ENCODE data around the gene DHH.

DHH gene

DNA sequence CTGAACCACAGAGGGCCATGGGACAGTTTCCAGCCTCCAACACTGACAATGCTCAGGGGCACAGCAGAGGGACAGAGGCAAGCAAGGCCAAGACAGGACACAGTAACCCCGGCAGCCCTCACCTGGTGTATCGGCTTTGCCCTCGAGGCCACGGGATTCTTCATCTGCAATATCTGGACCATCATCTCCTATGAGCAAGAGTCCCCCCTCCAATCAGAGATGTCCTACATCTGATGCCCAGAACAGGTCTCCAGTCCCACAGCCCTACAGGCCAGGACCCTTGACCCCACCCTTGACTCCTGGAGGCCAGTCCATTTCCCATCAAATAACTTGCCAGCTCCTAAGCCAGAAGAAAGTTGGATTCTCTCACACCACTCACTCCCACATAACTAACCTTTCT, 51.4 kb downstream of the DHH start:
- no peak overlapping the region for H3K4me3 ChIP-seq (ENCODE audit: low read depth, low read length)
- no peak for TF ChIP-seq CTCF (IDR thresholded peaks at IDR 0.05; ENCODE audit: low read depth, low read length, missing control alignments)
- no peak for DNase-seq (ENCODE audit: low read depth)

GRCh38 chr12:49041881-49042484, 52.6 kb downstream of the DHH start:
- no peak for TF ChIP-seq CTCF (IDR thresholded peaks at IDR 0.05; ENCODE audit: low read depth, low read length, missing control alignments)
- no peak overlapping the region for H3K4me3 ChIP-seq (ENCODE audit: low read depth, low read length)
- no peak for DNase-seq (ENCODE audit: low read depth)

DNA sequence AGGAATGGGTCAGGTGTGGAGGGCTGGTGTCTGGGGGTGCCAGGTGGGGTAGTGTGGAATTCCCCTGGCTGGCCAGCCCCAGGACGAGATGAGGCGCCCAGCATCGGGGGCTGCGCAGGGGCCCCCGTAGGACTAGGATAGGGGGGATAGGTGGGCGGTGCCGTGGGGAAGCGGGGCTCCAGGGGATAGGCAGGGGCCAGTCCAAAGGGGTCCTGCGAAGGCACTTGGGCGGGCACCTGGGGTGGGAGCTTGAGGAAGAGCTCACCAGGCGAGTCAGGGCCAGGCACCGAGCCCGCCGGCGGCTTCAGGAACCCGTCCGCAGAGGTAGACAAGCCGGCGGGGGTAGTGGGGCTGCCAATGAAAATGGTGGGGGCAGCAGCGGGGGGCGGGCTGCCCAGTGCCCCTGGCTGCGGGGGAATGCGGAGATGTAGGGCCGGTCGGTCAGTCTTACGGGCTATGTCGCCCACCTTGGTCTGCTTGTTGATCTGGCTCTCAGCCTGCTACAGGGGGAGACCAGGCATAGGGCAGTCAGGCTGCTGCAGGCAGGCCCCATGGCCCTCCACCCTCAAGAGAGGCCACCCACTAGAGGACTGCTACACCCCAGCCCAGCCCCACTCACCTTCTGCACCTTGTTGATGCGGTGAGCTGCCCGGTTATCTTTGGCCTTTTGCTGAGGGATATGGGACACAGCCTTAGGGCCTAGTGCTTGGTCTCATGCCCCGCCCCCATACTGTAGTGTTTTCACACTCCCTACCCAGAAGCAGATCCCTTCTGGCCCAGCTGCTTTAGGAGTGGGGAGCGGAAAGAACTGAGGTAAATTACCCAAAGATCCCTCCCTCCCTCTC, 53.3 kb downstream of the DHH start:
- TF ChIP-seq CTCF (IDR thresholded peaks at IDR 0.05; ENCODE audit: low read depth, low read length, missing control alignments): no peak

DNA sequence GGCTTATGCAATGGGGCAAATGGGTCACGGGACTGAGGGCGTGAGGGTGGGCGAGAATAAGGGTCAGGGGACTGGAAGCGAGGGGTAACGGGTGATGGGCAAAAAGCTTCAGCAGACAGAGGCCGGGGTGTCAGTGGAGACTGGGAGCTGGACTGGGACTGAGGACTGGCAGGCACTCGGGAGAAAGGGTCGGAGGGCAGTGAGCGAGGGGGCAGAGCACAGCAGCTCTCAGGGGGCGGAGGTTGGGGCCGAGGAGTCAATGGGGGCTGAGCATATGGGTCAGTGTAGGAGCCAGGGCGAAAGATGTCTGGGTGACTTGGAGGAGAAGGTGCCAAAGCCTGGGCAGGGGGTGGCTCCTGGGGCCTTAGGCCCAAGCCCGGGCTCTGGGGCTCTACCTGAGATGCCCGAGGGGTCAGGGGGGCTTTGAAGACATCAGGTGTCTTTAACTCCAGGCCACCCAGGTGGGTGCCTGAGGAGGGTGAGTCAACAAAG, 54.2 kb downstream of the DHH start:
- DNase-seq (ENCODE audit: low read depth): no peak
- no peak overlapping the region for H3K4me3 ChIP-seq (ENCODE audit: low read depth, low read length)
- TF ChIP-seq CTCF (IDR thresholded peaks at IDR 0.05; ENCODE audit: low read depth, low read length, missing control alignments): no peak

More for the DNA sequence above, 53.3 kb downstream of the DHH start:
- no peak for DNase-seq (ENCODE audit: low read depth)
- H3K4me3 ChIP-seq (ENCODE audit: low read depth, low read length): no peak overlapping the region

- no peak for DNase-seq (ENCODE audit: low read depth)
- no peak overlapping the region for H3K4me3 ChIP-seq (ENCODE audit: low read depth, low read length)
- no peak for TF ChIP-seq CTCF (IDR thresholded peaks at IDR 0.05; ENCODE audit: low read depth, low read length, missing control alignments)
Observed at GRCh38 chr12:49039421-49040363, 54.9 kb downstream of the DHH start.

DNA sequence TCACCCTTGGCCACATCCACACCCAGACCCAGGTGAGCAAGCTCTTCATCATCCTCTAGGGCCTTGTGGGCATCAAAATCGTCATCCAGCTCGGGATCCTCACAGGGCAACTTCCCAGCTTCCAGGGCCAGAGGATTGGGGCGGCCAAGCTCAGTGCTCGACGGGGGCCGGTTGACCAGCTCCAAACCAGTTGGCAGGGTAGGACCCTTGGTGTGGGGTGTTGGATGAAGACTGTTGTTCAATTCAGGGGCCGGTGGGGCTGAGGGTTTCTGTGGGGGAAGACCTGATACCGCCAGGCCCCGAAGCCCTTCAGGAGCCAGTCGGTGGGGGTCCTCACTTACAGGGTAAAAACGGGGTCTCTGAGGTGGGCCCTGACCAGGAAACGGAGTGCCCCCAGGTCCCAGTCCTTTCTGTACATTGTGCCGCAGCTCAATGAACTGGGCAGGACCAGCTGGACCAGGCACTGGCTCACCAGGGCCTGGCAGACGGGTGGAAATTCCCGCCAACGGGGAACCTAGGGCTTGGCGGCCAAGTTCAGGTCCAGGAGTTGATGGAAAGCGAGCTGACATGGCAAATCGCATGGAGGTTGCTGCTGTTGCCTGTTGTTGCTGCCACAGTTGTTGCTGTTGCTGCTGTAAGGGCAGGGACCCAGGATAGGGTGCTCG, 56.2 kb downstream of the DHH start:
- no peak for DNase-seq (ENCODE audit: low read depth)
- no peak for TF ChIP-seq CTCF (IDR thresholded peaks at IDR 0.05; ENCODE audit: low read depth, low read length, missing control alignments)

More for the DNA sequence above, 56.2 kb downstream of the DHH start:
- no peak overlapping the region for H3K4me3 ChIP-seq (ENCODE audit: low read depth, low read length)

Measured in GM12864 (cell line).